Measurements from ENCODE around the gene FKBP11.

The FKBP11 gene

DNA sequence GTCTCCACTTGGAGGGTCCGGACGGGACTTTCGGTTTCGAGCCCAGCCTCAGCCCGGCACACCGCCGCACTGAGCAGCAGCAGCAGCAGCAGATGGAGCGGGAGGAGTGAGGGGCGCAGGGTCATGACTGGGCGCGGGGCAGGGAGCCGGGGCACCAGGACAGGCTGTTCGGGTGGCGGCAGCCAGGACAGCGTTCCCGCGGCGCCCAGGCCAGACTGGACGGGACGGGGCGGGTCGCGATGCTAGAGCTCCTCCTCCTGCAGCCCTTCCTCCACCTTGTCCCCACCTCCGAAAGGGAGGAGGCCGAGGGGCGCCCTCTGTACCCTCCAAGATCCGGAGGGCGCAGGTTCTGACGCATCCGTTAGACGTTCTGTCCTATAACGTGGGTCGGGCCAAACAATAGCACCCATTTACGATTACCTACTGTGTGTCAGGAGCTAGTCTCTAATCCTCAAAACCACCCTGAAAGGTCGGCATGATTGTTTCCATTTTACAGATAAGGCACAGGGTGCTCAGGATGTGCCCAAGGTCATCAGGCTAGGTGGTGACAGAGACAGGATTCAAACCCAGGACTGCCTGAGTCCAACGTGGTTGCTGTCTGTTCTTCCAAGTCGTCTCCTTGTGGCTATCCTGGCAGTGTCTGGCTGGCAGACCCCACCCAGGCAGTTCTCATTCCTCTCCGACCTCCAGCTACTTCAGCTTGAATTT, at the start of gene FKBP11:
Gene FKBP11 (minus strand): TSS at position 189 of the 708 bp plus-strand sequence. CDS start 64 bp downstream, at position 125.
- DNase-seq (ENCODE audit: low read depth) = peak; percentile 28

DNA sequence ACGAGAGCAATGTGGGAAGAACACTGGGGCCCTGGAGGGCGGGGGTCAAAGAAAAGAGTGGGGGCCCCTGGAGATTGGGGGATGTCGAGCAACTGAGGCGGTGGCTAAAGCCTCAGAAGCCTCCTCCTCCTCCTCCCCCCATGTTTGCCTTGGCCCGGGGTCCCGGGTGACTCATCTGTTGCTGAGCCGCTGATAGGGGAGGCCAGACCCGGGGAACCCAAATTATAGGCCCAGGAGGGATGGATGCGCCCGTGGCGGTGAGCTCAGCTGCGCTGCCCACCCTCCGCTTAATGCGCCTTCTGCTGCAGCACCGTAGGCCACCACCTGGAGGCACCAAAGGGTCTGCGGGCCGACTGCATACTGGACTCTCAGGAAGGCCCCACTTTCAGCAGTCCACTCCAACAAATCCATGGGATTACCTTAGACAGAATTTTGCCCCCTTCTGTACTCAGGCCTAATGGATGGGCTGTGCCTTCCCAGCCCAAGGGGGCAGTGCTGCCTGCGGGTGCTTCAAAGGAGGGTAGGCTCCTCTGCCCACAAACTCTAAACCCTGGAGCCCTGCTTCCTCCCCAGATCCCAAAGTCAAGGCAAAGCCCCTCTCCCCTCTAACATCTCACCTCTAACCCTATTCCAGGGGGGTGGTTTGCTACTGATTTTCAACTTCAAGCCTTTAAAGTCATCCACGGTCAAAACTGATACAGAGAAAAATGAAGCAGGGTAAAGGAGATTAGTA, 48.8 kb upstream of the FKBP11 start:
- DNase-seq (ENCODE audit: low read depth) = peak; percentile 52

DNA sequence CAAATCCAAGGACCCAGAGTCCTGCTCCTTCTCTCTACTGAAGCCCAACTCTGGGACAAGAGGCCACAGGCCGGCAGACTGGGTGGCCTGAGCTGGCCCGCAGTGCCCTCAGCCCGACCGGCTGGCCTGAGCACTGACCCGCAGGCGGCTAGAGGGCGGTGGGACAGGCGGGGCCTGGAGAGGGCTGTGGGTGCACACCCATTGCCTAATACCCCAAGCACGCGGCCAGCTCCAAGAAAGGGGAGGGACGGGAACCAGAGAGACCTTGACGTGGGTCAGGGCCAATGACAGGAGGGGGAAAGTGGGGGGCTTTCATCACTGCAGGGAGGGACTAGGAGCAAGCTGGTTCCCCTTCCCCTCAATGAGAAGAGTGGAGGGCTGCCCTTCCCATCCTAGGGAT, 48.2 kb upstream of the FKBP11 start:
- DNase-seq (ENCODE audit: low read depth) = no peak

DNA sequence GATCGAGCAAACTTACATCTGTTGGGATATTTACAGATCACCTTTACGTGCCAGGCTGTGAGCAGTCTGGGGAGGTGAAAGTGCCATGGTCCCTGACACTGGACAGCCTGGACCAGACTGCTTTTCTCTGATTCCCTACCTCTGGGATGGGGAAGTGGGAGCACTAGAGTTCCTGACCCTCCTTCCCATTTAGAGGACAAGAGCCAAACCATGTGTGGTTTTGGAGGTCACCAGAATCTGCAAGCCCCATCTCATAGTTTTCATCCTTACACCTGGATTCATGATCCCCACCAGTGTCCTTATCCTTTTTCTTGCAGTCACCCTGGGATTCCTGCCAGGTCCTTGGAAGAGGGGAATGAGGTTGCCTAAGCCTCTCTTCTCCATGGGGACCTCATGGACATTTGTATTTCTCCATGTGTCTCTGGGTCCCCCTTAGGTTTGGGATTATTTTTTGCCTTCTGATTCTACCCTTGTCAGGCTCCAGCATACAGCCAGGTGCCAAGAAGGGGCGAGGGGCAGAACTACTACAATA, 47.7 kb upstream of the FKBP11 start:
- no peak for DNase-seq (ENCODE audit: low read depth)

DNA sequence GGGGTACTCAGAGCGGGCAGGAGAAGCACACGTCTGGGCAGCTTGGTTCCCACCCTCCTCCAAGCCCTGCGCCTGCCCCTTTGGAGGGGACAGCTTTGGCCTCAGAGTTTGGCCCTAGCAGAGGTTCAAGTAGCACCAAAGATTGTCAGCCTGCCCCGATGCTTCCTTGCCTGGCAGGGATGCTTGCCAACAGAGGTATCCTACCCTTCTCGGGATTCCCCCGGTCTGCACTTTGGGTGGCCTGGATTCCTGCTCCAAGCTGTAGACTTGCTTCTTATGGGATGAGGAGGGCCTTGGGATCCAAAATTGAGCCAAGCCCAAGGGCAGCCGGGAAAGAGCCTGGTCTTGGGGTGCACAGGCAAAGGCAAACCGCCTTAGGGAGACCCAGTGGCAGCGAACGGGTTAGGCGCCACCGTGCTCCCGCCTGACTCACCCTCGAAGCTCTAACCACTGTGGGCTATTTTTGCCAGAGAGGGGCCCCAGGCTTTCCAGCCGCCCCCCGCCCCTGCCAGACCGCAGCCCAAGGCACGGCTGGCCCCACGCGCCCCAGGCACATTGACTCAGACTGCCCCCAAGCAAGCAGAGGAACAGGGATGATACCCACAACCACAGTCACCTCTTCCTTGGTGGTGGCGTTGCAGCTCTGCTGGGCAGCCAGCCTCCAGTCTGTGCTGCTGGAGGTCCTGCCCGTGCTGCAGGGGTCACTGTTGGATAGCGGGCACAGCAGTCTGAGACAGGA, 47.1 kb upstream of the FKBP11 start:
- DNase-seq (ENCODE audit: low read depth) = peak; percentile 38

DNA sequence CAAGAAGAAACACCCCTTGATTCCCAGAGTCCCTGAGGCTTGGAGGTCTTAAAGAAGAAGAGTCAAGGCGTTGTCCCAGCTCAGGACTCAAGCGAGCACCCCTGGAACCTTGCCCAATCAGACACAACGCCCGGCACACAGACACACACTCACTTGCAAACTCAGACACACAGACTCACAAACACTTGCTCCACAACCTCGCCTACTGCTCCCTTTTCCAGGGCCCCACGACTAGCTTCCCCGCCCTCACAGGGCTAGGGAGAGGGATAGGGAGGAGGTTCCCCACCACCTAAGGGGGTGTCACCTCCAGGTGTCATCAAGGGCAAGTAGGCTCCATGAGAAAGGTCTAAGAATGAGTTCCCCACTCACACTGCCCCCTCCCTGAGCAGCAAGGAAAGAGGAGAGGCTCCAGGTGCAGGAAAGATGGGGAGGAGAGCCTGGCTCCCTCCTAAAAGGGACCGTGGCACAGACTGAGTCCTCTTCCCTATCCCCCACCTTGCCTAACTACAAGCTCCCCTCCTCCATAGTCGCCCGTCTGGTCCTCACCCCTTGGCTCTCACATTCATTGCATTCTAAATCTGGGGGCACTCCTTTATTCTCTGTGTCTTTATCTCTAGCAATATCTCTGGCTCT, 45.5 kb upstream of the FKBP11 start:
- no peak for DNase-seq (ENCODE audit: low read depth)

DNA sequence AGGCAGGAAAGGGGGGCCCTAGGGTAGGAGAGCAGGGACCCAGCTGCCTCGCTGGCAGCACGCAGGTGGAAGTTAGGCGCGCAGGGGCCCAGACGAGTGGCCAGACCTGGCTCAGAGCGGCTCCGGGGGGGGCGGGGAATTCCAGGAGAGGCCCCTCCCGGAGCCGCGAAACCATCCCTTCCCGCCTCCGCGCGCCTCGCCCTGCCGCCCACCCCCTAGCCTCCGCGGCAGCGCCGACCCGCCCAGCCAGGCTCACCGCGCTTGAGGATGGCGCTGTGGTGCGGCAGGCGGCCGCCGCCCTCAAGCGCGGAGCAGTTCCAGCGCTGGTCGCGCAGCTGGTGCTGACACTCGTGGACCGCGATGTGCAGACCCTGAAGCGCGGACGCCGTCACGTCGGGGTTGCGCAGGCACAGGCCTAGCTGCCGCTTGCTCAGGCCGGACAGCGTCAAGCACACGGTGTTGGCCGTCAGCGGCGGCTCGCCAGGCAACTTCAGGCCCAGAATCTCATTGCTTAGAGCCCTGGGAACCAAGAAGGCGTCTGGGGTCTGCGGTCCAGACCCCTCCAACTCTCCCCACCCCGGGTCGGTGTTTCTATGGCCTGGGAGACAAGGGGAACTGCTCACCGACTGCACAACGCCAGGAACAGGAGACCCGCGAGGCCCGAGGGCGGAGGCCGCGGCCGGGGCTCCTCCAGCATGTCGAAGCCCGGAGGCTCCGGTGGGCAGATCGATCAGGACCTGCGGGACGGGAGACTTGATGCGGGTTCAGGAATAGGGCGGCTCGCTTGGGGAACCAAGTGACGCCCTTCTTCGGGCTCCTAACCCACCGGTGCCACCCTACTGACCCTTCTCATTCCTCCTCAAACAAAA, 44.8 kb upstream of the FKBP11 start:
- DNase-seq (ENCODE audit: low read depth) = no peak

DNA sequence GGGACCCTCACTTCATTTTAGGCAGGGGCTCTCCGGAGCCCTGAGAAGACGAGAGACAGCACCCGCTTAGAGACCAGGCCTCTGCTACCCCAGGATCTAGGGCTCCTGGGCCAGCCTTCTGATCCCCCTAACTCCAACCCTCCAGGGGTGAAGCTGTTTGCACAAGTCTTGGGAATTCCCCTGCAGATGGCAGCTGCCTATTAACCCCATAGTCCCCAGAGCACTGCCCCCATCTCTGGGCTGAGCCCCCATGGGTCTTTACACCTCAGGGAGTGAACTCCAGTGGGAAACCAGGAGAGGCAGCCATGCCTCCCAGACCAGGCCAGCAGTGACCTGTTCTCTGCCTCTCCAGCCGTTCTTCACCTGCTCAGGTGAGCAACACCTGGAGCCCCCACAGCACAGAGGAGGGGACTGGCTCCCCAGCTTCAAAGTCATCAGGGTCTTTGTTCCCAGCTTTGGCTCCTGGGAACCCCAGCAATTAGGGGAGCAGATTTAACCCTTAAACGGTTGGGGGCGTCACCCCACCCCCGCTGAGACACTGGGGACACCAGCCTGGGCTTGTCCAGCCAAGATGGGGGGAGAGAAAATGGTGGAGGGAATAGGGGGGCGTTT, 44.0 kb upstream of the FKBP11 start:
- no peak for DNase-seq (ENCODE audit: low read depth)

DNA sequence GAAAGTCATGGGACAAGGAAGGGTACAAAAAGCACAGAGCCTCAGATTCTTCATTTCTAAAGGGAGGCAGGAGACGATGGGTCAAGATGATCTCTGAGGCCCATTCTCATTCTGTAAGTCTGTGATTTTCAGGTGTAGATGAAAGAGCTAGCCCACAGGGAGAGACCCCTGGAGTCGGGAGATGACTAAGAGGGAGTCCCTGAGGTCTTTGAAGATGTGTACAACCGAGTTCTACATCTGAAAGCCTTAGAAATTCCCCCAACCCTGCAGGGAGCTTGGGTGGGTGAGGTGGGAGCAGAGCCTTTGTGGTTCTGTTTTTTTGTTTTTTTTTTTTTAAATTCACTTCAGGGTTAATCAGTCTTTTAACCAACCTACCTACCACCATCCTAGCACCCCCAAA, 43.2 kb upstream of the FKBP11 start:
- no peak for DNase-seq (ENCODE audit: low read depth)

DNA sequence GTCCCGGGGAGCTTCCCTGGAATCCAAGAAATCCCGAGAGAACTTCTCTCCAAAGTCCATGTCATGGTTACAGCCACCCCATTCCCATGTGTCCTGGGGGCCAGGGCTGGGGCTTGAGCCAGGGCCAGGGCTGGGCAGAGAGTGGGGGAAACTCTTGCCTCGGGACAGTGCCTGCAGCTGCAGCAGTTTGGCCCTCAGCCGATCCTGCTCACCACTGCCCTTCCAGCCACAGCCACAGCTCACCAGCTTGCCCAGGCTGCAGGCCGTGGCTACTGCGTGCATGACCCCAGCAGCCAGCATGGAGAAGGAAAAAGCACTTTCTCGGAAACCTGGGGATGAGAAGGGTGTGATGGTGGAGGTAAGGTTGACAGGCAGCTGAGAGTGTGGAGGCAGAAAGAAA, 42.7 kb upstream of the FKBP11 start:
- no peak for DNase-seq (ENCODE audit: low read depth)

DNA sequence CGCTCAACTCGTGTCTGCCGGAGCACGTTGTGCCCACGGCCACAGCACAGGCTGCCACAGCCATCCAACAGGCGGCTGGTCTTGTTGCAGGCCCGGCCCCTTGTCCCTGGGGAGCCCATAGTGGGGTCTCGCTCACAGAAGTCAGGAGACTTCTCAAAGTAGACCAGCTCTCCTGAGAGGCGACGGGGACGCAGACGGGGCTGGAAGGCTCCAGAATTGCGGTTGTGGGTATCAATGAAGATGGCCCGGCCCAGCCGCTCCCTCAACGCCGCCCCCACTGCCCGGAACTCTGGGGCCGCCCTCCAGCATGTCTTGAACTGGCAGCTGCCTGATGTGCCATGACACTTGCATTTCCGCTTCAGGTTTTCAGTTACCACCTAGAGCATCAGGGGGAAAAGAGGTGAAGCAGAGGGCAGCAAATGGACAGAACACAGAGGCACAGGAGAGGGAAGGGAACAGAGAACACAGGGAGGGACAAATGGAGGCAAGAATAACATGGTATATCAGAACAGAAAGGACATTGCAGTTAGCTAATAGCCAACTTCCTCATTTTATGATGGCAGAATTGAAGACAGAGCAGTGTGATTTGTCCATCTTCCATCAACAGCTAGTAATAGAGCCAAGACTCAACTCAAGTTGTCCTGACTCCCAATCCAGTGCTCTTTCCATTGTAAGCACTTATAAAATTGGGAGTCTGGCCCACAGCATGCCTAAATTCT, 41.0 kb upstream of the FKBP11 start:
- no peak for DNase-seq (ENCODE audit: low read depth)

DNA sequence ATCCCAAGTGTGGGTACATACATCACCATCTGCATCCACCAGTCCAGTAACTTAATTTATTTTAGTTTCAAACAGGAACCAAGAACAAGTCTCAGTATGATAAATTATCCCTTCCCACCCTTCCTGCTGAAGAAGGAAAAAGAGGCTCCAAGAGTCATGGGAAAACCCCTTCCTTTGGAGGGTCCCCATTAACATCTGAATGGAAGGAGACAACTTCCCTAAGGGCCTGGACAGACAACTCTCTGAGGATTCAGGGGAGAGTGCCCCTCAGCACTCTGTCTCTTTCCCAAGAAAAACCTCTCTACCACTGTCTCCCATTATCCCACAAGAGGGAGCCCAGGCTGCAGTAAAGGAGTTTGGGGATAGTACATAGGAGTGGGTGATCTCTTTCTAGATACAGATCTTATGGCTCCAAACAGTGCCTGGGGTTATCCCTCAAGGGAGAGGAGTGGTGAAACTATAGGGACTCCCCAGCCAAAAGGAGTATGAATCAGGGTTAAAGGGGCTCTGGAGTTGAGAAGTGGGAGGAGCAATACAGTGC, 40.1 kb upstream of the FKBP11 start:
- DNase-seq (ENCODE audit: low read depth) = peak; percentile 27

DNA sequence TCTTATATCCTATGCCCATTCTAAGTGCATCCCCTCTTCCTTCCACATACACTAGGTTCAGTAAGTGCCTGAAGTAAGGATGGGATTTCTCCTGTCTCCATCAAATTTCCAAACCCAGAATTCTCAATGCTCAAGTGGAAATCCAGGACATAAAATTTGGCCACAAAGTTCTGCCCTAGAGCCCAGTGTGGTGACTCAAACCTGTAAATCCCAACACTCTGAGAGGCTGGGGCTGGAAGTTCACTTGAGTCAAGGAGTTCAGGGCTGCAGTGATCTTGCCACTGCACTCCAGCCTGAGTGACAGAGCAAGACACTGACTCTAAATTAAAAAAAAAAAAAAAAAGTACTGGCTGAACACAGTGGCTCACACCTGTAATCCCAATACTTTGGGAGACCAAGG, 36.5 kb upstream of the FKBP11 start:
- DNase-seq (ENCODE audit: low read depth) = no peak

DNA sequence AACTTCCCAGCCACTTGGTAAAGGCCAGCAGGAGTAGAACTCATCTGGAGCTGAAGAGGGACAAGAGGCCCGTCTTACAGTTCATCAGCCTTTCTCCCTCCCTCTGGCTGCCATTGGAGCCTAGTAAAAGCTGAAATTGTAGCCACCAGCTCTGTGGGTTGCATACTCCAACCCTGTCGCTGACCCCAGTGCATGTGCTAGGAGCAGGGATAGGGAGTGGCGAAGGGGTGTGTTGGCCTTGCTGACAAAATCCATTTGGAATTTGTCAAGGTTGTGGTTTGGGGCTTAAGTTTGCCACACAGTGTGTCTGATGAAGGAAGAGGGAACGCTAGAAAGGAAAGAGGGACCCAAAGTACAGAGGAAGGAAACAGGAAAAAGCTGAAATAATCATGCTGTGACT, 36.0 kb upstream of the FKBP11 start:
- DNase-seq (ENCODE audit: low read depth) = no peak

DNA sequence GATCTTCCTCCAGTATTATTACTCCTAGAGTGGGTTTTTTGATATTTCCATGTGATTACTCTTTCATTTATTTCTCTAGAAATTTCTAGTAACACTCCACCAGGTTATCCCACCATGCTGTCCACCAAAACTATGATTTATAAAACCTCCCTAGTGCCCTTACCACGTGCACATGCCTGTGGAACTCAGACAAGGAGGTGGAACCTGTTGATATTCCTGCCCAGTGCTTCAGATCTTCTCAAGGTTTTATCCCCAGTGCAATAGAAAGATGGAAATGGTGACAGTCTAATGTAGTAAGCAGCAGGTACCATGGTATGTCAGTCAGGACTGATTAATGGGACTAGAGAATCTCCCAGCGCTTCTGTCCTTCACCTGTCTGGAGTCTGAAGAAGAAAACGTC, 35.5 kb upstream of the FKBP11 start:
- DNase-seq (ENCODE audit: low read depth) = no peak

DNA sequence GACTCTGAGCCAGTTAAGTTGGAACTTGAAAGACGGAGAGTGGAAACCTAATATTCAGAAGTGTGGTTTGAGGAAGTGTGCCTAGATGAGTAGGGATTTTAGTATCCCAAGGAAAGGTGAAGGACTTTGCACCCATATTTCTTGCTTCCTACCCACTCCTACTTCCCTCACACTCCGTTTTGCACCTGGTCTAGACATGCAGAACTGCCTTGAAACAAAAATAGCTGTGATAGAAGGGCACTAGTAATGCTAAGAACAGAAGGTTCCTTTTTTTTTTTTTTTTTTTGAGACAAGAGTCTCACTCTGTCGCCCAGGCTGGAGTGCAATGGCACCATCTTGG, 32.7 kb upstream of the FKBP11 start:
- no peak for DNase-seq (ENCODE audit: low read depth)

DNA sequence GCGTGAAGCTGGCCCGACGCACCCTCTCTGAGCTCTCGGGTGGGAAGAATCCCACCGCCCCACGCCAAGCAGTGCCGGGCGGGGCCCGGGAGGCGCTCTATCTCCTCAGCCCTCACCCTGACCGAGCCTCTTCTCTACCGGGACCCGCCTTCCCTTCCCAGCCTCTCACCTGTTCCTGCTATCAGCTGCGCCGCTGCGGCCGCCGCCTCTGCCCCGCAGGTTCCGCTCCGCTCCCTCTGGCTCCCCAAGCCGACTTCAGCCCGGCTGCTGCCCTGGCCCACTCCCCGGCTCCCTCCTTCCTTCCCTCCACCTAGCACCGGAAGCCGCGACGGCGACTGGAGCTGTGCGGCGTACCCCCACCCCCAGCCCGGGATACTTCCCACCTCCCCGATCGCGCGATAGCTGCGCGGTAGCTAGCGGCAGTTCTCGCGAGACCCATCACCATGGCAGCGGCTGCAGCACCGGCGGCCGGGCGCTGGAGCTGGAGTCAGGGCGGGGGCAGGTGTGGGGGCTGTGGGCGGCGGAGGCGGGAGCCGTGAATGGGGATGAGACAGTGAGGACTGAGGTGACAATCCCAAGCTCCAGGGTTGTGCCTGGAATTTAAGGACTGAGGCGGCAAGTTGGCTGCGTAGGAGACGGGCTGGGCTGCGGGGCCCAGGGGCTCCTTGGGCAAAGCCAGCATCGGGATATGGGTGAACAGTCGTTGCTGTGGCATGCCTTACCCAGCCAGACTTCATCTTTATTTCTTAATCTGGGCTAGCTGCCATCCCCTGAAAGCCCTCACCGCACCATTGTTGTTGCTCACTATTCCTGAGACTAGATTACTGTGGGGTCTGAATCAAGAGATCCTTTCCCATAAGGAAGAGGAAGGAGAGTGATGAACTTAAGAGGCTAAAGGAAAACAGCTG, 32.1 kb upstream of the FKBP11 start, which contains the start of gene ARF3:
Gene ARF3 (minus strand): TSS at position 347 of the 908 bp plus-strand sequence. CDS start 16,392 bp downstream, outside the sequence.
- peak; percentile 83 for DNase-seq (ENCODE audit: low read depth)

DNA sequence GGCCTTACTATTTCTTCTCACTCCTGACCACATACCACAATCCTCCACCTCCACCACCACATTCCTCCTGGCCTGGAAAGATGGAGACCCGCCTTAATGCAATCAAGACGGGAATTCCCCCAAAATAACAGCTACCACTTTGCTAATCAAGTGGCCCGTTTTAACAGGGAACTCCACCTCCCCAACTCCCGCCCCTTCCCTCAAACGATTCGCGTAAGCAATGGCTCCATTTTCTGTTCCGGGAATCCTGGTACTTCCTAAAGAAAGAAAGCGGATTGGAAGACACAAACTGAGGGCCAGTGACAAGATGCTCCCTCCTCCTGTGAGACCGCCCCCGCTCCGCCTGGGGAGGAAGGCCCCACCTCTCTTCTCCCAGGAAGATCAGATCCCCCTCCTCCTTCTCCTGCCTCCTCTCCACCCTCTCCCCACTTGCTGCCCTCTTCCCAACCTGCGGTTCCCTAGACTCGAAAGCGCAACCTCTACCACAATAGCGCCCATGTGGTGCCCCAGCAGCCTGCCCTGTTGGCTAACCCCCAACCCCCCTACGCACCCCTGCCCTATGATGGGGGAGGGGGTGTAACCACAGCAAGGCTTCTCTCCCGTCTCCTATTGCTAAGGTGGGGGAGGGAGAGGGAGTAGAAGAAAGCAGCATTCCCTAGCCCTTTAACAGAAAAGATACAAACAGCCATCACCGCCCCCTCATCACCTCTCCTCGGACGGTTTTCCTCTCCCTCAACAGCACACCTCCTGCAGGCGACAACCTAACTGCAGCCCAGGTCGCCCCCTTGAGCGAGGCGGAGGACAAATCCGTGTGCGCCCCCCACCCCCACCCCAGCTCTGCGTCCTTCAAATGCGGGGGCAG, 31.2 kb upstream of the FKBP11 start:
- peak; percentile 98 for DNase-seq (ENCODE audit: low read depth)

All from amniotic epithelial cell (primary cell).